GM23338 (cell line): Measurements from ENCODE around the gene TAF4B. TPM values are rescaled to one million over a fixed set of nuclear protein-coding genes. Genes with fewer than 3 reads are reported as not detected.

Experiments
- ATAC-seq: fragments of 200-7000 bp; cut with Tn5 transposase; 3 replicates; pipeline ENCODE4 v1.9.1; 2020
- DNase-seq: peaks from one replicate; pipeline ENCODE4 v3.0.0-alpha.2; 2015; ENCODE audit warnings: low spot score
- H2AFZ ChIP-seq: fragments of 200-600 bp; sonication (generic); 2 replicates; pipeline ENCODE4 v1.8.0; 2016; ENCODE audit warnings: antibody characterized with exemption, mild to moderate bottlenecking, moderate library complexity
- H3F3A ChIP-seq: fragments of 200-600 bp; sonication (generic); replicated peaks from 2 replicates; pipeline ENCODE4 v1.8.0; 2017; ENCODE audit warnings: antibody characterized with exemption, mixed run types, low read depth
- H3K27ac ChIP-seq: fragments of 200-600 bp; sonication (generic); 2 replicates; pipeline ENCODE4 v1.6.1; 2016; ENCODE audit warnings: low read depth
- H3K27me3 ChIP-seq: fragments of 200-600 bp; sonication (generic); 2 replicates; pipeline ENCODE4 v1.8.0; 2016; ENCODE audit warnings: mild to moderate bottlenecking, mixed run types, moderate library complexity; ENCODE audit not compliant: insufficient read depth
- H3K36me3 ChIP-seq: fragments of 200-600 bp; sonication (generic); 2 replicates; pipeline ENCODE4 v1.8.0; 2016; ENCODE audit warnings: mild to moderate bottlenecking; ENCODE audit not compliant: insufficient read depth
- H3K4me1 ChIP-seq: fragments of 200-600 bp; sonication (generic); 2 replicates; pipeline ENCODE4 v1.8.0; 2016; ENCODE audit warnings: mild to moderate bottlenecking, moderate library complexity; ENCODE audit not compliant: insufficient read depth
- H3K4me2 ChIP-seq: fragments of 200-600 bp; sonication (generic); 2 replicates; pipeline ENCODE4 v1.7.1; 2017; ENCODE audit warnings: mixed run types
- H3K4me3 ChIP-seq: fragments of 200-600 bp; sonication (generic); 2 replicates; pipeline ENCODE4 v1.6.1; 2016; ENCODE audit warnings: mixed run types
- H3K79me2 ChIP-seq: fragments of 200-600 bp; sonication (generic); replicated peaks from 2 replicates; pipeline ENCODE4 v1.8.0; 2017; ENCODE audit warnings: mild to moderate bottlenecking; ENCODE audit not compliant: insufficient read depth
- H3K9me2 ChIP-seq: fragments of 200-600 bp; sonication (generic); 2 replicates; pipeline ENCODE4 v1.8.0; 2017; ENCODE audit not compliant: insufficient read depth
- H4K20me1 ChIP-seq: fragments of 200-600 bp; sonication (generic); replicated peaks from 2 replicates; pipeline ENCODE4 v1.8.0; 2017; ENCODE audit warnings: mild to moderate bottlenecking; ENCODE audit not compliant: insufficient read depth
- H3K27ac Mint-ChIP-seq: 2 replicates; pipeline ENCODE4 v1.8.0; 2020; ENCODE audit warnings: inconsistent platforms, mild to moderate bottlenecking, moderate library complexity, mixed read lengths
- H3K27me3 Mint-ChIP-seq: 3 replicates; pipeline ENCODE4 v1.8.0; 2022; ENCODE audit warnings: low read depth, mild to moderate bottlenecking, moderate library complexity, mixed read lengths, inconsistent platforms; ENCODE audit not compliant: insufficient read depth, poor library complexity
- H3K36me3 Mint-ChIP-seq: 3 replicates; pipeline ENCODE4 v1.8.0; 2021; ENCODE audit warnings: low read depth, mild to moderate bottlenecking, inconsistent platforms, moderate library complexity, mixed read lengths
- H3K4me1 Mint-ChIP-seq: 3 replicates; pipeline ENCODE4 v1.8.0; 2020; ENCODE audit warnings: mild to moderate bottlenecking, inconsistent platforms, mixed read lengths
- H3K4me3 Mint-ChIP-seq: 3 replicates; pipeline ENCODE4 v1.8.0; 2021; ENCODE audit warnings: moderate library complexity, mild to moderate bottlenecking, inconsistent platforms, mixed read lengths
- H3K9me3 Mint-ChIP-seq: 3 replicates; pipeline ENCODE4 v1.8.0; 2020; ENCODE audit warnings: moderate library complexity, mild to moderate bottlenecking, inconsistent platforms, mixed read lengths
- EZH2 ChIP-seq: fragments of 200-600 bp; sonication (generic); IDR thresholded peaks from one replicate; pipeline ENCODE4 v1.8.0; 2017; ENCODE audit warnings: antibody characterized with exemption, mild to moderate bottlenecking, low read depth; ENCODE audit not compliant: unreplicated experiment
- EZH2phosphoT487 ChIP-seq: fragments of 200-600 bp; sonication (generic); IDR thresholded peaks from one replicate; pipeline ENCODE4 v1.8.1; 2018; ENCODE audit warnings: antibody characterized with exemption; ENCODE audit not compliant: unreplicated experiment
- POLR2AphosphoS5 ChIP-seq: IDR thresholded peaks from 2 replicates; pipeline ENCODE4 v1.6.1; 2016; ENCODE audit warnings: antibody characterized with exemption, low read depth
- STAT1 ChIP-seq: IDR thresholded peaks from one replicate; pipeline ENCODE4 v1.6.1; 2016; ENCODE audit warnings: antibody characterized with exemption; ENCODE audit not compliant: unreplicated experiment
- ZNF462 ChIP-seq: fragments of 250-450 bp; sonication (Bioruptor Pico); IDR thresholded peaks from 2 replicates; pipeline ENCODE4 v1.5.0; 2020; ENCODE audit warnings: mild to moderate bottlenecking, moderate library complexity
- polyA plus RNA-seq: library from polyadenylated mRNA; unstranded; fragments of >200 nt; fragmentation: Nextera tagmentation; extraction: Ambion mirVana; gene quantifications from 2 replicates; pipeline ENCODE4 v1.2.1, GENCODE V29; 2016
- total RNA-seq: library from RNA; depleted of rRNA; stranded (reverse); fragments of >200 nt; shearing (Covaris generic); gene quantifications from 2 replicates; pipeline ENCODE4 v1.2.3, GENCODE V29; 2014

TAF4B gene
- total and polyA plus RNA-seq, 2 experiments from 2014 or later, result 9.4 to 27.3 TPM

DNA sequence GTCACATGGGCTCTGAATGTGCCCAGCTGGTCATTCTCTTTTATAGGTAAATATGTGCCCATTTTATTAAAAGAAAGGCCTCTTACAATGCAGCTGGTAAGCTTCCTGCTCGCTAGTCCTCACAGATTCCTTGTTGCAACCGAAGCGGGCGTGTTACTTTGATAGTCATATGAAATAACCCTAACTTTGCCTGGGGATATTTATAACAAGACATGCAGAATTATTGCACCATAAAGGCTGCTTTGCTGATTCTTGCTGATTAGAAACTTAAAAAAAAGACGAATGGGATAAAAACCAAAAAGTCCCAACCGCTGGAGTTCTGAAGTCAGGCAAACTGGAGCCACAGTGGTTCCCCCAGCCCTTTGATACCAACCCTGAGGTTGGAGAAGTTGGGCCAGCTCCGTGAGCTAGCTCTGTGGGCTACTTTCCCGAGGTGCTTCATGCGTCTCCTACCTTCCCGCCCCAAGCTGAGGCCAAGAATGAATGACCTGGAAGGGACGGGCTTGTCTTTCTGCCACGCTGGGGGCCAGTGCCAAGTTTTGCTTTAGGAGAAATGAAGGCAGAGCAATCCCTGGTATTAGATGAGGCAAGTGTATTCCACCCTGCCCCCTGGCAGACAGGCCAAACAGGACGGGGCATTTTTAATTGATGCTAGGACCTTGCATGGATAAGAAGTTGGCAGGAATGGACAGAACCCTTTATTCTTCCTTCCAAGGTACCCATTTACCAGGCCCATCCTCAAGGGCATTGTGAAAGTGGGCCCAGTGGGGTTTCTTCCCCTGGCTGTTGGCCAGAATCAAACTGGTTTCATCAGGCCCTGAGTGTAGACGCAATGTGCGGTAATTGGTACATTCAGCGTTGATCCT is 181.7 kb downstream of the TAF4B start:
- ATAC-seq (no peak), DNase-seq (no peak)
- H3K27me3 ChIP-seq, result no peaks in the 10 kb centered on the region
- H3K4me1 ChIP-seq, result peaks cover 6% of the 10 kb centered on the region
- no peak overlapping the region for H3K27ac ChIP-seq
- no peaks in the 10 kb centered on the region for H4K20me1 ChIP-seq
- Mint-ChIP-seq H3K27me3 (peaks cover 3% of the 10 kb centered on the region), H3K9me3 (no peaks in the 10 kb centered on the region), H3K4me1 (peaks cover 23% of the 10 kb centered on the region), H3K27ac (no peak overlapping the region), H3K36me3 (no peaks in the 10 kb centered on the region), H3K4me3 (no peak overlapping the region)
- H3K9me2 ChIP-seq, result 0 out of 2 replicates have a peak, but pooled peaks cover 7% of the 10 kb centered on the region
- no peaks in the 10 kb centered on the region for H3F3A ChIP-seq
- no peak overlapping the region for H3K4me2 ChIP-seq
- peaks cover 2% of the 10 kb centered on the region; the same call in 1 of the 2 replicates for H3K36me3 ChIP-seq
- no peaks in the 10 kb centered on the region for H3K79me2 ChIP-seq
- no peak overlapping the region for H3K4me3 ChIP-seq
- H2AFZ ChIP-seq, result no peak overlapping the region
- TF ChIP-seq EZH2 (no peak), ZNF462 (CRISPR knock-in tag) (no peak), EZH2phosphoT487 (no peak)

DNA sequence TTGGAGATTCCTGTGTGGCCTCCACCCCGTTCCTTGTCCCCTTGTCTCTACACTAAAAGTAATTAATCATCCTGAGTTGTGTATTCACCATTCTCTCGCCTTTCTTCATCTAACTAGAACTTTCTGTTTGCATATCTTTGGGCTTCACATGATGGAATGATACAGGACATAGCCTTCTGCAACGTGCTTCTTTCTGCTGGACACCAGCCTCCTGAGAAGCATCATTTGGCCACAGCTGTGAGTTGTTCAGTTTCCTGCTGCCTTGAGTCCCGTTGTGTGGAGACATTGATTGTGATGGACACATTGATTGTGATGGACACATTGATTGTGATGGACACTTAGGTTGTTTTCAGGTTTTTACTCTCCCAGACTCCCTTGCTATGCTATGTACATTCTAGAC is 182.8 kb downstream of the TAF4B start:
- H3K36me3 ChIP-seq, result peaks cover 2% of the 10 kb centered on the region
- TF ChIP-seq POLR2AphosphoS5 (no peak), EZH2phosphoT487 (no peak), ZNF462 (CRISPR knock-in tag) (no peak), STAT1 (no peak)

More for the DNA sequence above, 182.8 kb downstream of the TAF4B start:
- Mint-ChIP-seq H3K4me3 (no peak overlapping the region), H3K9me3 (no peaks in the 10 kb centered on the region), H3K4me1 (peaks cover 24% of the 10 kb centered on the region), H3K27me3 (peaks cover 3% of the 10 kb centered on the region), H3K27ac (no peak overlapping the region), H3K36me3 (no peaks in the 10 kb centered on the region)
- Histone ChIP-seq H3K4me2 (no peak overlapping the region), H3K9me2 (peaks cover 7% of the 10 kb centered on the region; the same call in 1 of the 2 replicates), H3K27ac (no peak overlapping the region), H3K79me2 (no peaks in the 10 kb centered on the region), H3F3A (no peaks in the 10 kb centered on the region), H2AFZ (no peak overlapping the region), H3K4me3 (no peak overlapping the region), H3K27me3 (no peaks in the 10 kb centered on the region), H4K20me1 (no peaks in the 10 kb centered on the region), H3K4me1 (peaks cover 11% of the 10 kb centered on the region)
- ATAC-seq (no peak), DNase-seq (no peak)
